ENCODE data around the gene WDR45B. TPM values are rescaled to one million over a fixed set of nuclear protein-coding genes. Genes with fewer than 3 reads are reported as not detected.

The WDR45B gene
- total RNA-seq, 1 experiment from 2014 or later: 110 TPM

- H3K18ac ChIP-seq (ENCODE audit: insufficient read length, low read depth, low read length): no peak overlapping the region
- H3K79me1 ChIP-seq (ENCODE audit: insufficient read depth, low read depth, low read length, poor library complexity, severe bottlenecking): peaks cover 20% of the 10 kb centered on the region
- no peak for DNase-seq
- peaks cover 28 to 60% (median 58%) of the 10 kb centered on the region in 3 experiments; a peak in 6 of 7 replicates for H3K36me3 Mint-ChIP-seq (ENCODE audit: insufficient read depth in 1 of 3, low read depth in 3 of 3)
- no peak overlapping the region for H3K14ac ChIP-seq (ENCODE audit: insufficient read depth, low read length)
- H2BK5ac ChIP-seq (ENCODE audit: insufficient read length, low read length): no peak overlapping the region
- no peak overlapping the region for H3T11ph ChIP-seq (ENCODE audit: low read length)
- no peaks in the 10 kb centered on the region for H3K27me3 Mint-ChIP-seq (ENCODE audit: low read depth)
- H2BK12ac ChIP-seq (ENCODE audit: insufficient read length, low read depth, low read length): no peak overlapping the region
- H2AK5ac ChIP-seq (ENCODE audit: insufficient read length, low read length): no peak overlapping the region
- H2BK120ac ChIP-seq (ENCODE audit: low read depth, low read length, poor library complexity, severe bottlenecking): no peak overlapping the region
- H3K9ac ChIP-seq (ENCODE audit: extremely low read depth, insufficient read length, low read length): no peak overlapping the region
- H4K8ac ChIP-seq (replicated peaks; ENCODE audit: insufficient read length, low read depth, low read length): no peak overlapping the region
- no peaks in the 10 kb centered on the region; the same call in 1 of the 2 replicates for H3K4me1 ChIP-seq (ENCODE audit: insufficient read depth, low read length)
- no peaks in the 10 kb centered on the region for H3K9me3 ChIP-seq (ENCODE audit: control insufficient read depth, low read depth, low read length)
- H2AFZ ChIP-seq (ENCODE audit: low read length): no peak overlapping the region
- H4K5ac ChIP-seq (ENCODE audit: insufficient read length, low read depth, low read length): no peak overlapping the region
- no peak overlapping the region for H3K4me3 Mint-ChIP-seq
- H4K20me1 ChIP-seq (ENCODE audit: control insufficient read depth, insufficient read depth, insufficient read length): no peaks in the 10 kb centered on the region
- no CpG with 5 or more reads among the region's 14 CpGs for WGBS (ENCODE audit: extremely low coverage, insufficient read length, low lambda C conversion rate)
- H3K27ac Mint-ChIP-seq: no peak overlapping the region
- peaks cover 32% of the 10 kb centered on the region for H3K79me2 ChIP-seq (ENCODE audit: insufficient read depth, low read length)
- H3K27ac ChIP-seq (ENCODE audit: insufficient read length, low read depth, low read length): no peak overlapping the region
- H3K4me2 ChIP-seq (ENCODE audit: insufficient read depth, insufficient read length, low read length): no peak overlapping the region
- H3K9me3 Mint-ChIP-seq: no peaks in the 10 kb centered on the region
- H4K91ac ChIP-seq (ENCODE audit: insufficient read length, low read depth, low read length): no peak overlapping the region
- no peaks in the 10 kb centered on the region for H3K27me3 ChIP-seq (ENCODE audit: insufficient read depth, low read length)
- H2BK15ac ChIP-seq (ENCODE audit: low read depth, low read length): no peak overlapping the region
- no peak overlapping the region for H2BK20ac ChIP-seq (ENCODE audit: low read depth, low read length, poor library complexity, severe bottlenecking)
- H3K56ac ChIP-seq (ENCODE audit: insufficient read length, low read depth, low read length): no peak overlapping the region
- no peak for TF ChIP-seq CTCF (conservative IDR thresholded peaks at IDR 0.05)
- H3K4ac ChIP-seq (ENCODE audit: low read depth, low read length): no peak overlapping the region
- no peaks in the 10 kb centered on the region for H3K23me2 ChIP-seq (ENCODE audit: insufficient read length, low read depth, low read length, poor library complexity, severe bottlenecking)
- H3K23ac ChIP-seq (ENCODE audit: insufficient read length, low read depth, low read length): no peak overlapping the region
- H3K4me1 Mint-ChIP-seq: peaks cover 5 to 19% of the 10 kb centered on the region in 2 experiments
Observed at GRCh38 chr17:82642022-82642421, 6.2 kb downstream of the WDR45B start.
